BJ (cell line): ENCODE measurements around the gene ANKS1A. TPM values are rescaled to one million over a fixed set of nuclear protein-coding genes. Genes with fewer than 3 reads are reported as not detected.
"Not testable (repeated sequence)": the region's sequence is repeated elsewhere in the genome, so short reads cannot be mapped to it uniquely, and the experiment has no call there.

Source experiments
- CTCF ChIA-PET: fragments of 350-600 bp; formaldehyde crosslinking; extraction: SDS; loops from one replicate; lab custom pipeline; 2021; ENCODE audit warnings: antibody characterized with exemption, inconsistent platforms; lab: Yijun Ruan, JAX
- POLR2A ChIA-PET: fragments of 300-600 bp; sonication (Branson Sonifier 250); formaldehyde crosslinking; extraction: SDS; loops from one replicate; lab custom pipeline; 2021; ENCODE audit warnings: antibody characterized with exemption; lab: Charles Lee
- DNase-seq: peaks from one replicate; pipeline ENCODE4 v3.0.0-alpha.2; 2011; ENCODE audit warnings: low read depth
- H3K27me3 ChIP-seq: 2 replicates; pipeline ENCODE4 v1.6.0; 2011; ENCODE audit warnings: low read length; ENCODE audit not compliant: control insufficient read depth, insufficient read depth
- H3K36me3 ChIP-seq: 2 replicates; pipeline ENCODE4 v1.5.1; 2011; ENCODE audit warnings: low read length; ENCODE audit not compliant: control insufficient read depth, insufficient read depth
- H3K4me3 ChIP-seq: 2 replicates; pipeline ENCODE4 v1.5.1; 2011; ENCODE audit warnings: low read depth, mild to moderate bottlenecking, control low read depth, low read length
- CTCF ChIP-seq: IDR thresholded peaks from 2 replicates; pipeline ENCODE4 v1.5.1; 2011; ENCODE audit warnings: low read depth, mild to moderate bottlenecking, control low read depth, inconsistent platforms, low read length, moderate library complexity; ENCODE audit not compliant: insufficient read depth
- polyA plus RNA-seq: library from polyadenylated mRNA; depleted of rRNA; stranded (reverse); fragments of >200 nt; gene quantifications from 2 replicates; pipeline ENCODE4 v1.2.3, GENCODE V29; 2011

The ANKS1A gene
- polyA plus RNA-seq, 1 experiment: 4.2 TPM

DNA sequence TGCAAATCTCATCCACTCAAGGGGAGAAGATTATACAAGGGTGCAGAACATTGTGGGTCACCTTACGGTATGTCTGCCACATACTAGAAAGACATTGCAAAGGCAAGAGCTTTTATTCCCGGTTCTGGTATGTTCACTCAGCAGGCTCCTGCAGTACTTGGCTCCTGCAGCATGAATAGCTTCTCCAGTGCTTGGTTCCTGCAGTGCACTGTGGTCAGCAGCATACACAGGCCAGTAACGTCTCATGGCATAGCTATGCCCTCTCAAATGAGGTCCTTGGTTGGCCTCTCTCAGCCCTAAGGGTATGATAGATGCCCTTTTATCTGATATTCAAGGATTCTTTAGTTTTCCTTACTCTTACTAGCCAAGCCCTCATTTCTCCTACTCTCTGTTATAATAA is 239.4 kb downstream of the ANKS1A start:
- TF ChIP-seq CTCF: no peak
- no peaks in the 10 kb centered on the region for H3K36me3 ChIP-seq
- ChIA-PET POLR2A (interaction anchor here (0.6 kb wide), 1 partner anchor 84 kb away, joined by 3 read pairs; no protein-coding TSS in a partner anchor), CTCF (interaction anchor here (0.8 to 2.9 kb wide), 8 partner anchors 11 to 142 kb away, joined by 3 to 18 read pairs (median 3); no protein-coding TSS in a partner anchor)
- H3K27me3 ChIP-seq: peaks cover 1% of the 10 kb centered on the region; the same call in 1 of the 2 replicates
- no peak for DNase-seq
- no peak overlapping the region for H3K4me3 ChIP-seq

DNA sequence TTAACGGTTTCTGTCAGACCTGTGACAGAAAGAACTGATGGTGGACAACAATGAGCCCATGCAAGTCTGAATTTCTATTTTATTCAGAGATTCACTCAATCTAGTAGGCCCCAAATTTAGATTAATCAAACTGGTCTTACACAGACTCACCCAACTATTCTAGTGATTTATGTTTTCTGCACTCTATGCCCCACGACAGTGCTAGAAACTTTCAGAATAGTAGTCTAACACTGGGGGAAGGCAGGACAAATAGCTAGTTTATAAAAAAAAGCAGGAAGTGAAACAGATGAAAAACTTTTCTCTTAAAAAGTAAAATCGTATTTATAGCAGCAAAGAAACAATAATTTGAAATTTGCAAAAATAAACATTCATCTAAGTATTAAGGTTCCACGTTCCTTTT is 247.1 kb downstream of the ANKS1A start:
- no peak overlapping the region for H3K4me3 ChIP-seq
- no peaks in the 10 kb centered on the region for H3K36me3 ChIP-seq
- no peak for TF ChIP-seq CTCF
- no peak for DNase-seq
- H3K27me3 ChIP-seq: no peaks in the 10 kb centered on the region
- ChIA-PET CTCF (interaction anchor here (1.6 kb wide), 1 partner anchor 69 kb away, joined by 4 read pairs; no protein-coding TSS in a partner anchor), POLR2A (no interaction called here)

- POLR2A ChIA-PET, H3K27me3 ChIP-seq: not testable (repeated sequence)
- CTCF ChIA-PET: interaction anchor here (0.9 to 3.6 kb wide), 7 partner anchors 10 to 251 kb away, joined by 3 to 103 read pairs (median 18); partner anchors contain the start of gene TAF11
These were observed 249.1 kb downstream of the ANKS1A start for GRCh38 chr6:35138191-35138590.

DNA sequence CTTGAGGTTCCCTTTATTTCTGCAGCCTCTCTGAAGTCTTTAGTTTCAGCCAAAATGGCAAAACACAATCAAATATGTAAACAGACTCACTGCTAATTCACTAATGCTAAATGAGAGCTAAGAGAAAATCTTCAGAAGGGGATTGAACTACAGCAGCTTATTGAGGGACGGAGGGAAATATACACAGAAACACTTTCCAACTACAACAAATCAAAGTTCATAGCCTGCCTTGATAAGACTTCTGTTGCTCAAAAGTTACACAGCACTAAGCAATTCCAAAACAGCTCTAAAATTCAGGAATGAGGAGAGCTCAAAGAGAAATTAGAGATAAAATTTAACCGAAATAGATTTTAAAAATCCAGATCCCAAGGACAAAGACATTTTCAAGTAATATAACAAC is 250.4 kb downstream of the ANKS1A start:
- POLR2A ChIA-PET: no interaction called here
- no peak for TF ChIP-seq CTCF
- Histone ChIP-seq H3K4me3 (no peak overlapping the region), H3K27me3 (no peaks in the 10 kb centered on the region), H3K36me3 (no peaks in the 10 kb centered on the region)
- no peak for DNase-seq
- CTCF ChIA-PET: interaction anchor here (0.7 to 3.6 kb wide), 44 partner anchors 9 to 977 kb away, joined by 3 to 103 read pairs (median 5); partner anchors contain the start of genes ANKS1A, BLTP3A, SCUBE3 and TAF11

More at GRCh38 chr6:35138191-35138590, 249.1 kb downstream of the ANKS1A start:
- not testable (repeated sequence) for H3K4me3 ChIP-seq, DNase-seq, H3K36me3 ChIP-seq

DNA sequence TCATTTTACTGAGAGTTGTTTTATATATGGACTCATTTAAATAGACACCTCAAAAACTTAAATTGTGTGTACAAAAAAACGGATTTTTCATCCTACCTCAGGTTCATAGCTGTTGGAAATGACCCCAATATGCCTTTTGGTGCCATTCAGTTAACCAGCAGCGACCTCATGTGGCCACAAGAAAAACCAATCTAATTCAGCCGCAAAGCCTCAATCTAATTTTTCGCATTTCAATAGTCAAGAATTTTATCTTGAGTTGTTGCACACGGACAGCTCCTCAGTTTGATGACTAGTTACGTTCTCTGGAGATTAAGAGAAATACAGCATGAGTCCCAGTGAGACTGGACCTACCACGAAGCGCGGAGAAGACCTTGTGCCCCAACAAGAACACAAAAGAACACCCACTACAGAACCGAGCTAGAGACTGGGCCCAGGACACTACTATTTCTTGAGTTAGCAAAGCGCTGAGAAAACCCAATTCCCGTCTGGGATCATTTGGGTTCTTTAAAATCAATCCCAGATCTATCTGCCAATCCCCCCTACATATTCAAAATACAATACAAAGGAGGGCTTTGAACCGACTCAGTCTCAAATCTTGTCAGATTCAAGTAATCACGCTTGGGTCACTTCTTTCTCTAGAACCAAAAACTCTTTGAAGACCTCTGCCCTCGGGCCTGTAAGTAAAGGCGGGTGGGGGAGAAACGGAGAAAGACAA is 251.0 kb downstream of the ANKS1A start:
- TF ChIP-seq CTCF: peak; percentile 74
- H3K27me3 ChIP-seq: no peaks in the 10 kb centered on the region
- ChIA-PET CTCF (interaction anchor here (0.6 to 3.6 kb wide), 50 partner anchors 8 to 977 kb away, joined by 3 to 103 read pairs (median 4); partner anchors contain the start of genes ANKS1A, BLTP3A, SCUBE3 and TAF11), POLR2A (no interaction called here)
- no peaks in the 10 kb centered on the region for H3K36me3 ChIP-seq
- no peak for DNase-seq
- H3K4me3 ChIP-seq: no peak overlapping the region
